SKM-1 treated with dmso at 0.1 percent for 144 hours (cell line): ENCODE results near the gene KCNK16.

Experiments used
- DNase-seq: peaks from one replicate; lab custom pipeline; 2025; ENCODE audit not compliant: unreplicated experiment; lab: John Stamatoyannopoulos, UW

The KCNK16 gene

DNA sequence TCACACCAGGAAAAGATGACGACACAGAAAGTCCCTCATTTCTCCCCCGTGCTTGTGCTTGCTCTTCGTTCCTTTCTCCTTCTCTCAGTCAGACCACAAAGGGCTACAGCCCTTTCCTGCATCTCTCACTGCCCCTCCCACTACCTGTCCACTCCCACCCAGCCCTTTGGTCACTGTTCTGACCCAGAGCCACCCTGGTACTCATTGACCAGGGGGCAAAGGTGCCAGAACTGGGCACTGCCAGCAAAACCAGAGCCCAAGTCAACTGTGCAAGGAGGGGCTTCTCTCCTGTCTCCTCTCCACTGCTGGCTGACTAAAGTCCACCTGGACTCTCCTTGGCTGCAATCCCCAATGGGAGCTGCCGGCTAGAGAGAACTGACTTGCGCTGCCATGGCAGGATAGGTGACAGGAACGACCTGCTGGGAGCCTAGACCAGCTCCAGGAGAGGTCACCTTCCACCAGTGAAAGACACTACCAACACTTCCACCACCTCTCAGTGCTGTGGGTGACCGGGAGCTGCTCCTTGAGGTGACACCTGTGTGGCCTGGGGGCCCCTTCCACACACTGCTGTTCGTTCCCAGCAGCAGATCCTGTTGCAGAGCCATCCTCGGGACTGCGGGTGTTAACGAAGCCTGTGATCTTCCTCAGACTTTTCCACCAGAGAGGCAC is 41.1 kb downstream of the KCNK16 start:
- DNase-seq, result no peak

GRCh38 chr6:39280247-39280731 is 42.2 kb downstream of the KCNK16 start:
- DNase-seq, result no peak

DNA sequence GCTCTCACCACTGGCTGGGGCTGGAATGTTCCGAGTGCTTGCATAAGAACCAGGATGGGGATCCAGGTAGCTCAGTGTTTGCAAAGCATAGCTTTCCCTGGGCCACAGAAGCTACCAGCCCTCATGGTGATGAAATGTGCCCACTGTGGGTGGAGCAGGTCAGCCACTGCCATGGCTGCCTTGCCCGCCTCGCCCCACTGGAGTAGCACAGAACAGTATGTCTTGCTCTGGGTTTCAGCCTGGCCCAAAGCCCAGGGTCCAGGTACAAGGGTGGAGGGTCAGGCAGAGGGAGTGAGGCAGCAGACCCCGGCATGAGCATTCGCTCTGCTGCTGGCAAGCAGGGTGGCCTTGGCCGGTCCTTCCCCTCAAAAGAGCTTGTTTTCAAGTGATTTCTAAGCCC is 43.0 kb downstream of the KCNK16 start:
- no peak for DNase-seq

DNA sequence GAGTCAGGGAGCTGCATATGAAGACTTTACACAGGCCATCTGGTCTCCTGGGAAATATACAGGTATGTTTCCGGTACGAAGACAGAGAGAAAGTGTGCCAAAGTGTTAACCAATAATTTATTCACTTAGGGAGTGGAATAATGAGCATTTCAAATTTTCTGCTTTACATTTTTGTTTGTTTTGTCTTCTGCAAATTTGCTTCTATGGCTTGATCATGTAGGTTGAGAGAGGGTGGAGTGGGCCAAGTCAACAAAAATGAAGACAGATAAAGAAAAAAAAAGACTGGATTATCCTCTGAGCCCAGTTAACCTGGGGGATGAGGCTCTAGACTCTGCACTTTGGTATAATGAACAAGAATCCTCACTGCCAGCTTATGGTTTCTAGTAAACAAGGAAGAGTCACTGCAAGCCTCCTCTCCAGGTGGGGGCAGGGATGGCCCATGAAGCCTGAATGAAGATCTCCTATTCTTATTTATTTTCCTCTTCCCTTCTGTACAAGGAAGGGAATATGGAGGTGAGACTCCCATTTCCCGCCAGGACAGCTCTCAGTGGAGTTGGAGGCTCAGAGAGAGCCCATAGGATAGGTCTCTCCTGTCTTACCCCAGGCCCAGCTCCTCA is 46.0 kb downstream of the KCNK16 start:
- no peak for DNase-seq

DNA sequence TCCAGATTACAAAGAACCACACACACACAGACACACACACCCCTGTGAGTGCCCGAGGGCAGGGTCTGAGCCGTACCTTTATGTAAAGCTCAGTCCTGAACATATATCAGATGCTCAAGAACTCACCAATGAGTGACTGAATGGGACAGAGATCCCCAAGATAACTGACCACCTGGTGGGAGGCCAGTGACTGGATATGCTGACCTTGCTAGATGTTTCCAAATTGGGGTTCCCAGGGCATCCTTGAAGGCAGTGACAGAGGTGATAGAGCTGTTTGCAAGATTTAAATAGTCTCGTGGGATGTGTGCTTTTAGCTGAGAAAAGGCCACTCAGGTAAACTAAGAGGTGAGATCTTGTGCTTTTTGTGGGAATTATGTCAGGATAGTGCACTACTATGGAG is 47.6 kb downstream of the KCNK16 start:
- no peak for DNase-seq

DNA sequence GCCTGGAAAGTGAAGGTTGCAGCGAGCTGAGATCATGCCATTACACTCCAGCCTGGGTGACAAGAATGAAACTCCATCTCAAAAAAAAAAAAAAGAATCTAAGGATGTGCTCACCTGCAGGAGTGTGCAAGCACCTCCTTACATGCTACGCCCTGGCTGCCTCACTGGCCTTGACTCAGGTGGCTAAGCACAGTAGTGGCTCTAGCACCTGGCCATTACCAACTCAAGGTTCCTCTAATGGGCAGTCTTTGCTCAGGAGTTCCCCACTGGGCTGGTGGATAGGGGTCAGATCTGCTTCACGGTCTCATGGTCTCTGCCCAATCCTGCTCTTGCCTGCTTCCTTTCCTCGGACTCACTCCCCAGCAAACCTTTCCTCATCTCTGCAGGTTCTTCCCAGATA is 48.0 kb downstream of the KCNK16 start:
- no peak for DNase-seq

DNA sequence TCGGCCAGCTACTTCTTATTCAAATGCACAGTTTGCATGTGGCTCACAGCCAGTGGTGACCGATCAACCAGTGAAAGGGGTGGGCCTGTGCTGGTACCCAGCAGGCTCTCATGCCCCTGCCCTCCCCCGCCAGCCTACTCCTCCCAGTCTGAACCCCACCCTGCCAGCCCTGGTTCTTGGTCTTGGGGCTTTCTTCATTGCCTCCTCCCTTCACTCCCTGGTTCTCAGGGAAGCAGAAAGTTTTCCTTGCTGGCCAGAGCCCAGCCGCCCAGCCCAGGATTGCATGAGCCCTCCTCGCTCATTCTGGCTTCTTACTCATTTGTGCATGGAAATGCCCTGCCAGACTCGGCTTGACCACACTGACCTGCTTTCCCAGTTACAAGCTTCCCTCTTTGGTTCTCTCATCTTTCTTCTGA is 49.1 kb downstream of the KCNK16 start:
- no peak for DNase-seq

DNA sequence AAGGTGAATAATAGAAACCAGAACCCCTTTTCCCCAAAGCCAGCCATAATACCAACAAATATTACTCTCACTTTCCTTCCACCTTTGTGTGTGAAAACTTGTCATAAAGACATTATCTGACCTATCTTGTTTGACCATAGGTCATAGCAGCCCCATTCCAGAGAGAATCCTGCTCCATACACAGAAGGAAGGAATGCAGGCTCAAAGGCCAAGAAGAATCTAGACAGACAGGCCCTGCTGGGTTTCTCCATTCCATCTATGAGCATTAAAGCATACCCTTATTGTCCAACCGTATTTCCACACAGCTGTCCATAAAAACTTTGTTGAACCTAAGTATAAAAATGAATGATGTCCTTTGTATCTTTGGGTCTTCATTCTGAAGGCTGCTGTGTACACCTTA is 52.5 kb downstream of the KCNK16 start:
- DNase-seq, result no peak

GRCh38 chr6:39268721-39269120 is 53.8 kb downstream of the KCNK16 start:
- no peak for DNase-seq

- no peak for DNase-seq
These were observed 54.3 kb downstream of the KCNK16 start for GRCh38 chr6:39268171-39268570.

- no peak for DNase-seq
These were observed 55.6 kb downstream of the KCNK16 start for GRCh38 chr6:39266782-39267355.

DNA sequence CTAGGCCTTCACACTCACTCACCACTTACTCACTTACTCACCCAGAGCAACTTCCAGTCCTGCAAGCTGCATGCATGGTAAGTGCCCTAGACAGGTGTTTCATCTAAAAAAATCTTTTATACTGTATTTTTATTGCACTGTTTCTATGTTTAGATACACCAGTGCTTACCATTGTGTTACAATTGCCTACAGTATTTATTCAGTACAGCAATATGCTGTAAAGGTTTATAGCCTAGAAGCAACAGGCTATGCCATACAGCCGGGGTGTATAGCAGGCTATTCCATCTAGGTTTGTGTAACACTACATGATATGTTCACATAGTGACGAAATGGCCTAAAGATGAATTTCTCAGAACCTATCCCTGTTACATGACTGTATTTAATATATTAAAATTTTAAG is 56.1 kb downstream of the KCNK16 start:
- DNase-seq, result no peak
